SU-DHL-6 (cell line): ENCODE results near the gene MECR.

Source experiments
- EZH2phosphoT487 ChIP-seq: fragments of 200-600 bp; sonication (generic), shearing (Covaris generic); conservative IDR thresholded peaks from 2 replicates; pipeline ENCODE4 v1.6.1; 2018; ENCODE audit warnings: mild to moderate bottlenecking, antibody characterized with exemption, low read length, moderate library complexity, mixed read lengths
- TF ChIP-seq, protein P1 (sequence below): fragments of 200-600 bp; sonication (generic); IDR thresholded peaks from one replicate; pipeline ENCODE4 v1.5.1; 2017; ENCODE audit warnings: antibody characterized with exemption, mild to moderate bottlenecking, low read length, moderate library complexity; ENCODE audit not compliant: insufficient read depth, poor library complexity, severe bottlenecking

DNA sequence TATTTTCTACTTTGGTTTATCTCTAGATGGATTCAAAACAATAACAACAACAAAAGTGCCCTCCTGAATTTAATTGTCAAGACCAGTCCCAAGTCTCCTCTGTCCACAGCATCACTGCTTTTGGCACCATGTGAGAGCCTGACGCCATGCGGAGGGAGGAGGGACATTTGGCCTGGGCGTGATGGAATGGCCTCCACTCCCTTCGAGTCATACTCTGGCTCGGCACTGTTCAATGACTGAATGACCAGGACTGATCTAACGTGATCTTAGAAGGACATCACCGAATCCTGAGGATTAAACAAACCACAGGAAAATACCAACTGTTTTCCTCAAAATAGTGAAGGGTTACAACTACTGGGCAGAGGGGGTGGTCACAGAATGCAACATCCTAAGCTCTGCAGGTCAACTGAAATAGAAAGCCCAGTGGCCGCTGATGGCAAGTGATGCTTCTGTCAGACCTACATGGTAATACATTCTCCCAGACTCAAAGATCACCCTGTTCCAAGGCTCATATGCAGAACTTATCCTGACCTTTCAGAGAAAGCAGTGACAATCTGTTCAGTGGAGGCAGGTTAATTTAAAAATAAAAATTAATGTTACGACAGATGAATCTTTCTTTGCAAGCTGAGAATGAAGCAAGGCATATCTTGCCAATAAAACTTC lies 68.1 kb downstream of the MECR start:
- TF ChIP-seq, protein P1, sequence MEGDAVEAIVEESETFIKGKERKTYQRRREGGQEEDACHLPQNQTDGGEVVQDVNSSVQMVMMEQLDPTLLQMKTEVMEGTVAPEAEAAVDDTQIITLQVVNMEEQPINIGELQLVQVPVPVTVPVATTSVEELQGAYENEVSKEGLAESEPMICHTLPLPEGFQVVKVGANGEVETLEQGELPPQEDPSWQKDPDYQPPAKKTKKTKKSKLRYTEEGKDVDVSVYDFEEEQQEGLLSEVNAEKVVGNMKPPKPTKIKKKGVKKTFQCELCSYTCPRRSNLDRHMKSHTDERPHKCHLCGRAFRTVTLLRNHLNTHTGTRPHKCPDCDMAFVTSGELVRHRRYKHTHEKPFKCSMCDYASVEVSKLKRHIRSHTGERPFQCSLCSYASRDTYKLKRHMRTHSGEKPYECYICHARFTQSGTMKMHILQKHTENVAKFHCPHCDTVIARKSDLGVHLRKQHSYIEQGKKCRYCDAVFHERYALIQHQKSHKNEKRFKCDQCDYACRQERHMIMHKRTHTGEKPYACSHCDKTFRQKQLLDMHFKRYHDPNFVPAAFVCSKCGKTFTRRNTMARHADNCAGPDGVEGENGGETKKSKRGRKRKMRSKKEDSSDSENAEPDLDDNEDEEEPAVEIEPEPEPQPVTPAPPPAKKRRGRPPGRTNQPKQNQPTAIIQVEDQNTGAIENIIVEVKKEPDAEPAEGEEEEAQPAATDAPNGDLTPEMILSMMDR: no peak
- no peak for TF ChIP-seq EZH2phosphoT487
